Endothelial cell of umbilical vein (primary cell): ENCODE measurements around the gene UGT3A2. TPM values are rescaled to one million over a fixed set of nuclear protein-coding genes. Genes with fewer than 3 reads are reported as not detected.

Experiments
- BruUV-seq: library from RNA; stranded (reverse); fragments of 400-500 nt; replicated peaks from 2 replicates; lab custom pipeline; 2021; lab: Mats Ljungman, UMichigan
- CTCF ChIA-PET: fragments of 300-600, 350-600 bp; sonication (Branson Sonifier 250); formaldehyde crosslinking; loops from one replicate; lab custom pipeline; 2021; ENCODE audit warnings: antibody characterized with exemption, inconsistent platforms; lab: Charles Lee
- POLR2A ChIA-PET: fragments of 300-600, 350-600 bp; sonication (Branson Sonifier 250); formaldehyde crosslinking; loops from one replicate; lab custom pipeline; 2021; ENCODE audit warnings: antibody characterized with exemption, inconsistent platforms; lab: Charles Lee
- DNase-seq: peaks from one replicate; pipeline ENCODE4 v3.0.0-alpha.2; 2011; ENCODE audit warnings: low read depth, low spot score
- FAIRE-seq: peaks from 2 replicates; lab custom pipeline; 2011; peaks lifted over from hg19 to GRCh38; lab: Jason Lieb, UNC
- H2AFZ ChIP-seq: 2 replicates; pipeline ENCODE4 v1.6.0; 2012; ENCODE audit warnings: low read depth, low read length, control low read depth, inconsistent platforms
- H3K27ac ChIP-seq: 2 replicates; pipeline ENCODE4 v1.5.1; 2011; ENCODE audit warnings: low read depth, mild to moderate bottlenecking, control low read depth, low read length, moderate library complexity; ENCODE audit not compliant: insufficient read depth
- H3K27me3 ChIP-seq, 2 experiments: 2 replicates each; pipeline versions ENCODE4 v1.6.0 to v1.6.1; 2011; ENCODE audit warnings: low read length in 2 of 2, mixed read lengths in 1 of 2; ENCODE audit not compliant: control insufficient read depth in 2 of 2, insufficient read depth in 2 of 2
- H3K36me3 ChIP-seq, 2 experiments: 2 replicates in 1 of 2; 3 replicates in 1 of 2; pipeline ENCODE4 v1.5.1; 2011; ENCODE audit warnings: low read length in 2 of 2, mild to moderate bottlenecking in 1 of 2, moderate library complexity in 1 of 2; ENCODE audit not compliant: control insufficient read depth in 2 of 2, insufficient read depth in 2 of 2; ENCODE audit errors: extremely low read depth in 1 of 2
- H3K4me1 ChIP-seq: 3 replicates; pipeline ENCODE4 v1.5.1; 2011; ENCODE audit warnings: mild to moderate bottlenecking, low read length; ENCODE audit not compliant: control insufficient read depth, insufficient read depth; ENCODE audit errors: extremely low read depth
- H3K4me2 ChIP-seq: 2 replicates; pipeline ENCODE4 v1.6.1; 2011; ENCODE audit warnings: low read length, control low read depth, mixed read lengths; ENCODE audit not compliant: insufficient read depth
- H3K4me3 ChIP-seq, 3 experiments: fragments of 200-600 bp in 1 of 3; sonication (generic), shearing (Covaris generic) in 1 of 3; replicated peaks in 1 of 3; 2 replicates each; pipeline ENCODE4 v1.5.1; 2011 to 2016; ENCODE audit warnings: control low read depth in 3 of 3, low read length in 3 of 3, mild to moderate bottlenecking in 2 of 3, inconsistent platforms in 1 of 3, low read depth in 1 of 3, moderate library complexity in 1 of 3; ENCODE audit not compliant: insufficient read depth in 1 of 3
- H3K79me2 ChIP-seq: 2 replicates; pipeline ENCODE4 v1.6.0; 2012; ENCODE audit warnings: low read length, inconsistent platforms; ENCODE audit not compliant: control insufficient read depth, insufficient read depth
- H3K9ac ChIP-seq: replicated peaks from 2 replicates; pipeline ENCODE3; 2011; ENCODE audit warnings: low read length, control low read depth; ENCODE audit not compliant: insufficient read depth; ENCODE audit errors: extremely low read depth
- H3K9me1 ChIP-seq: replicated peaks from 3 replicates; pipeline ENCODE4 v1.6.0; 2011; ENCODE audit warnings: mild to moderate bottlenecking, low read length; ENCODE audit not compliant: control insufficient read depth, insufficient read depth; ENCODE audit errors: extremely low read depth
- H3K9me3 ChIP-seq: replicated peaks from 2 replicates; pipeline ENCODE4 v1.5.1; 2012; ENCODE audit warnings: low read length, inconsistent platforms; ENCODE audit not compliant: control insufficient read depth, insufficient read depth
- H4K20me1 ChIP-seq: replicated peaks from 2 replicates; pipeline ENCODE3; 2011; ENCODE audit warnings: mild to moderate bottlenecking, low read length; ENCODE audit not compliant: control insufficient read depth, insufficient read depth; ENCODE audit errors: extremely low read depth
- EZH2 ChIP-seq: IDR thresholded peaks from 2 replicates; pipeline ENCODE4 v1.6.1; 2012; ENCODE audit warnings: borderline replicate concordance, low read depth, mild to moderate bottlenecking, moderate library complexity, low read length, inconsistent platforms; ENCODE audit not compliant: severe bottlenecking
- FOS ChIP-seq: IDR thresholded peaks from 2 replicates; pipeline ENCODE4 v1.6.1; 2011; ENCODE audit warnings: mild to moderate bottlenecking, low read length, moderate library complexity, borderline replicate concordance; ENCODE audit not compliant: insufficient read depth
- GATA2 ChIP-seq: IDR thresholded peaks from 2 replicates; pipeline ENCODE4 v1.7.0; 2011; ENCODE audit warnings: low read depth, mild to moderate bottlenecking, moderate library complexity, mixed read lengths, low read length; ENCODE audit not compliant: insufficient read length, insufficient read depth
- MYC ChIP-seq: IDR thresholded peaks from one replicate; pipeline ENCODE4 v1.6.1; 2011; ENCODE audit warnings: mild to moderate bottlenecking, low read depth, low read length
- POLR2AphosphoS5 ChIP-seq: IDR thresholded peaks from 2 replicates; pipeline ENCODE4 v1.6.1; 2012; ENCODE audit warnings: low read depth, mild to moderate bottlenecking, control low read depth, low read length, moderate library complexity; ENCODE audit not compliant: insufficient read depth
- dilution Hi-C: fragments of 300-500 bp; cut with MboI; formaldehyde crosslinking; loops from one replicate; pipeline ENCODE4 v1.15.0; 2019; ENCODE audit warnings: low sequenced_read_pairs; ENCODE audit not compliant: extremely low pct_ligation_motif_present
- intact Hi-C: fragments of 100-400 bp; cut with micrococcal nuclease; formaldehyde crosslinking; loops from one replicate; pipeline ENCODE4 v1.10.0; 2022
- polyA plus RNA-seq, 4 experiments: library from polyadenylated mRNA; depleted of rRNA in 3 of 4; stranded (reverse) in 3 of 4; unstranded in 1 of 4; fragments of >200 nt; gene quantifications; 2 replicates each; pipeline versions ENCODE4 v1.2.1 to v1.2.3, GENCODE V29; 2011 to 2012; ENCODE audit warnings: missing spikeins in 1 of 4
- total RNA-seq: library from RNA; stranded (reverse); gene quantifications from 2 replicates; pipeline ENCODE4 v1.2.3, GENCODE V29; 2021
- TF ChIP-seq, protein P1 (sequence below): IDR thresholded peaks from 2 replicates; pipeline ENCODE4 v1.6.1; 2011; ENCODE audit not compliant: insufficient read depth, insufficient read length
- TF ChIP-seq, protein P2 (sequence below), 2 donors: IDR thresholded peaks; 1 replicate in 1 of 2; 2 replicates in 1 of 2; pipeline ENCODE4 v1.5.1; 2011; ENCODE audit warnings: low read length in 2 of 2, mild to moderate bottlenecking in 2 of 2, moderate library complexity in 2 of 2, control low read depth in 1 of 2, inconsistent platforms in 1 of 2, low read depth in 1 of 2; ENCODE audit not compliant: insufficient read depth in 1 of 2; ENCODE audit errors: extremely low read depth in 1 of 2

The UGT3A2 gene
- total and polyA plus RNA-seq, 2 donors (not counting 3 experiments of a cell fraction or from before 2014, with no cell fraction given): not detected

DNA sequence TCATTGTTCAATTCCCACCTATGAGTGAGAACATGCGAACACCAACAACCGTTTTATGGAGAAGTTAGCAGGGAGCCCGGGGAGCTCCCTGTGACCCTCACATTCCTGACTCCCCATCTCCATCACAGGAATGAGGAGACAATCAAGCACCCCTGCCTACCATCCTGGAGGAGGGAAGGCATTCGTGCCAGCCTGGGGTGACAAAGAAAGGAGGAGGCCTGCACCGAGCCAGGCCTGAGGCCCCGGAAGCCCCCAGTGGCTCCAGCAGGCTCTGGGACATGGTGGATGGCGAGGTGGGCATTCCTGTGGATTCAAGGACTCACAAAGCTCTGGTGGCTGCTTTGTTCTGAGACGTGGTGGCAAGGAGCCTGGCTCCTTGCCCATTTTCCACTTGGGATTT is 39.0 kb downstream of the UGT3A2 start:
- Histone ChIP-seq H3K4me2 (no peak overlapping the region), H3K79me2 (no peaks in the 10 kb centered on the region), H3K9me1 (no peaks in the 10 kb centered on the region), H3K27ac (no peak overlapping the region), H3K4me3 (no peak overlapping the region), H2AFZ (no peak overlapping the region), H3K9me3 (no peaks in the 10 kb centered on the region), H3K27me3 (no peaks in the 10 kb centered on the region), H3K9ac (no peak overlapping the region), H4K20me1 (no peaks in the 10 kb centered on the region), H3K36me3 (no peaks in the 10 kb centered on the region), H3K4me1 (no peaks in the 10 kb centered on the region)
- no peak for FAIRE-seq
- dilution Hi-C loops: no loop called here
- ChIA-PET POLR2A (no interaction called here), CTCF (no interaction called here)
- TF ChIP-seq, protein P1, sequence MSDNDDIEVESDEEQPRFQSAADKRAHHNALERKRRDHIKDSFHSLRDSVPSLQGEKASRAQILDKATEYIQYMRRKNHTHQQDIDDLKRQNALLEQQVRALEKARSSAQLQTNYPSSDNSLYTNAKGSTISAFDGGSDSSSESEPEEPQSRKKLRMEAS: no peak
- TF ChIP-seq POLR2AphosphoS5: no peak
- TF ChIP-seq GATA2: no peak
- TF ChIP-seq EZH2: no peak
- no peak for TF ChIP-seq FOS
- TF ChIP-seq, protein P2, sequence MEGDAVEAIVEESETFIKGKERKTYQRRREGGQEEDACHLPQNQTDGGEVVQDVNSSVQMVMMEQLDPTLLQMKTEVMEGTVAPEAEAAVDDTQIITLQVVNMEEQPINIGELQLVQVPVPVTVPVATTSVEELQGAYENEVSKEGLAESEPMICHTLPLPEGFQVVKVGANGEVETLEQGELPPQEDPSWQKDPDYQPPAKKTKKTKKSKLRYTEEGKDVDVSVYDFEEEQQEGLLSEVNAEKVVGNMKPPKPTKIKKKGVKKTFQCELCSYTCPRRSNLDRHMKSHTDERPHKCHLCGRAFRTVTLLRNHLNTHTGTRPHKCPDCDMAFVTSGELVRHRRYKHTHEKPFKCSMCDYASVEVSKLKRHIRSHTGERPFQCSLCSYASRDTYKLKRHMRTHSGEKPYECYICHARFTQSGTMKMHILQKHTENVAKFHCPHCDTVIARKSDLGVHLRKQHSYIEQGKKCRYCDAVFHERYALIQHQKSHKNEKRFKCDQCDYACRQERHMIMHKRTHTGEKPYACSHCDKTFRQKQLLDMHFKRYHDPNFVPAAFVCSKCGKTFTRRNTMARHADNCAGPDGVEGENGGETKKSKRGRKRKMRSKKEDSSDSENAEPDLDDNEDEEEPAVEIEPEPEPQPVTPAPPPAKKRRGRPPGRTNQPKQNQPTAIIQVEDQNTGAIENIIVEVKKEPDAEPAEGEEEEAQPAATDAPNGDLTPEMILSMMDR (IDR thresholded peaks at IDR 0.05; ENCODE audit: extremely low read depth in 1 of 2, insufficient read depth in 1 of 2, low read depth in 1 of 2, low read length in 2 of 2): no peak
- no peak for TF ChIP-seq MYC
- DNase-seq: no peak
- intact Hi-C loops: no loop called here
- no TSS peak for BruUV-seq
